Esophagus muscularis mucosa (tissue), 4 donors: ENCODE results near the gene ZNF71.

Source experiments
- CTCF ChIP-seq, 3 experiments: fragments of 200-600 bp in 2 of 3; fragments of 450-650 bp in 1 of 3; sonication (generic) in 2 of 3; IDR thresholded peaks; one replicate each; pipeline ENCODE4 v1.5.1; 2017 to 2019; ENCODE audit warnings: antibody characterized with exemption in 3 of 3, mild to moderate bottlenecking in 2 of 3, moderate library complexity in 1 of 3
- EP300 ChIP-seq: sonication (generic); formaldehyde crosslinking; IDR thresholded peaks from one replicate; pipeline ENCODE4 v1.6.1; 2017; ENCODE audit warnings: antibody characterized with exemption
- POLR2A ChIP-seq: fragments of 450-650 bp; IDR thresholded peaks from one replicate; pipeline ENCODE4 v1.6.1; 2017; ENCODE audit warnings: antibody characterized with exemption, moderate library complexity, mild to moderate bottlenecking, low read depth
- POLR2AphosphoS5 ChIP-seq, 2 donors: sonication (generic); formaldehyde crosslinking; IDR thresholded peaks; one replicate each; pipeline ENCODE4 v1.6.1; 2017; ENCODE audit warnings: antibody characterized with exemption in 2 of 2

DNA sequence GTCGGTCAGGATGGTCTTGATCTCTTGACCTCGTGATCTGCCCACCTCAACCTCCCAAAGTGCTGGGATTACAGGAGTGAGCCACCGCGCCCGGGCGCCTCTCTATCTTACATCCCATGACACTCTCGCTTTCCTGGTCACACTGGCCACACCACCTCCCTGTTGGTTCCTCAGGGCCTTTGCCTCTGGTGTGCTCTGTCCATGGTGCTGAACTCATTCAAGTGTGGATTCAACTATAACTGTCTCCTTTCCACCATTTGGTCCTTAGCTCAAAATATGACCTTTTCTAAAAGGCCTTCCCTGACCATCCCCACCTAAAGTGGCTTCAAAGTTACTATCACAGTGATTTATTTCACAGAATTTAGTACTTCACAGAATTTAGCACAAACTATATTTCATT is 44.1 kb downstream of the ZNF71 start:
- no peak for TF ChIP-seq POLR2A
- TF ChIP-seq CTCF (IDR thresholded peaks at IDR 0.05): no peak
- TF ChIP-seq POLR2AphosphoS5 (IDR thresholded peaks at IDR 0.05): no peak
- TF ChIP-seq EP300: no peak
